Immature natural killer cell (primary cell): ENCODE results near the gene ATP1B3. TPM values are rescaled to one million over a fixed set of nuclear protein-coding genes. Genes with fewer than 3 reads are reported as not detected.
"Not testable (repeated sequence)": the region's sequence is repeated elsewhere in the genome, so short reads cannot be mapped to it uniquely, and the experiment has no call there.

Source experiments
- DNase-seq, 3 donors: peaks; one replicate each; pipeline ENCODE4 v3.0.0; 2022; ENCODE audit warnings: mixed read lengths in 1 of 3
- H3K27ac Mint-ChIP-seq, 6 donors: one replicate each; pipeline ENCODE4 v1.8.0; 2020; ENCODE audit warnings: mixed read lengths in 6 of 6, mild to moderate bottlenecking in 5 of 6, inconsistent platforms in 4 of 6, moderate library complexity in 3 of 6
- H3K27me3 Mint-ChIP-seq, 3 donors: one replicate each; pipeline ENCODE4 v1.8.0; 2020 to 2021; ENCODE audit warnings: low read depth in 3 of 3, mild to moderate bottlenecking in 3 of 3, mixed read lengths in 3 of 3, moderate library complexity in 3 of 3, inconsistent platforms in 1 of 3
- H3K36me3 Mint-ChIP-seq, 3 donors: one replicate each; pipeline ENCODE4 v1.8.0; 2020; ENCODE audit warnings: mixed read lengths in 3 of 3, inconsistent platforms in 2 of 3, mild to moderate bottlenecking in 2 of 3
- H3K4me1 Mint-ChIP-seq, 2 donors: one replicate each; pipeline ENCODE4 v1.8.0; 2020; ENCODE audit warnings: inconsistent platforms in 2 of 2, mild to moderate bottlenecking in 2 of 2, mixed read lengths in 2 of 2, moderate library complexity in 1 of 2
- H3K4me3 Mint-ChIP-seq, 5 donors: one replicate each; pipeline ENCODE4 v1.8.0; 2020; ENCODE audit warnings: mild to moderate bottlenecking in 5 of 5, mixed read lengths in 5 of 5, inconsistent platforms in 3 of 5, moderate library complexity in 3 of 5
- H3K9me3 Mint-ChIP-seq, 6 donors: one replicate each; pipeline ENCODE4 v1.8.0; 2020; ENCODE audit warnings: mild to moderate bottlenecking in 6 of 6, mixed read lengths in 6 of 6, inconsistent platforms in 4 of 6, moderate library complexity in 3 of 6
- polyA plus RNA-seq, 3 donors: library from polyadenylated mRNA; unstranded; fragments of 300-500 nt; fragmentation: Illumina TruSeq; gene quantifications; one replicate each; pipeline ENCODE4 v1.2.3, GENCODE V29; 2021

ATP1B3 gene
- polyA plus RNA-seq, 3 donors from 2014 or later, result 145 to 206 (median 167) TPM

GRCh38 chr3:141900343-141900742, 23.9 kb downstream of the ATP1B3 start:
- Mint-ChIP-seq H3K4me1 (peaks cover 1 to 6% of the 10 kb centered on the region in 2 donors), H3K27ac (no peak overlapping the region), H3K36me3 (peaks cover 6 to 17% (median 14%) of the 10 kb centered on the region in 3 donors), H3K4me3 (no peak overlapping the region), H3K9me3 (peaks cover 0 to 3% (median 0%) of the 10 kb centered on the region in 6 donors), H3K27me3 (peaks cover 0 to 8% (median 0%) of the 10 kb centered on the region in 3 donors)
- DNase-seq, result no peak

GRCh38 chr3:141901914-141902313, 25.5 kb downstream of the ATP1B3 start:
- peaks cover 0 to 8% (median 0%) of the 10 kb centered on the region in 3 donors for H3K27me3 Mint-ChIP-seq
- H3K36me3 Mint-ChIP-seq, result peaks cover 6 to 20% (median 10%) of the 10 kb centered on the region in 3 donors
- H3K9me3 Mint-ChIP-seq, result peaks cover 0 to 3% (median 0%) of the 10 kb centered on the region in 6 donors
- no peak overlapping the region for H3K4me3 Mint-ChIP-seq
- peak overlapping the region in 1 of 6 donors; percentile 70 for H3K27ac Mint-ChIP-seq
- H3K4me1 Mint-ChIP-seq, result no peaks in the 10 kb centered on the region
- DNase-seq, result no peak

- peaks cover 13 to 24% (median 23%) of the 10 kb centered on the region in 3 donors for H3K36me3 Mint-ChIP-seq
- no peaks in the 10 kb centered on the region for H3K4me1 Mint-ChIP-seq
- H3K27ac Mint-ChIP-seq, result peak overlapping the region in 1 of 6 donors; percentile 71
- no peaks in the 10 kb centered on the region for H3K9me3 Mint-ChIP-seq
- H3K4me3 Mint-ChIP-seq, result peak overlapping the region in 1 of 5 donors; percentile 43
- H3K27me3 Mint-ChIP-seq, result peaks cover 0 to 8% (median 0%) of the 10 kb centered on the region in 3 donors
- no peak for DNase-seq
Measured at GRCh38 chr3:141904203-141904602, 27.8 kb downstream of the ATP1B3 start.

GRCh38 chr3:141905129-141905528, 28.7 kb downstream of the ATP1B3 start:
- Mint-ChIP-seq H3K27ac (peak overlapping the region in 2 of 6 donors; percentile 8 to 42), H3K27me3 (peaks cover 0 to 6% (median 0%) of the 10 kb centered on the region in 3 donors), H3K4me1 (no peaks in the 10 kb centered on the region), H3K36me3 (peaks cover 18 to 28% (median 27%) of the 10 kb centered on the region in 3 donors), H3K4me3 (no peak overlapping the region), H3K9me3 (no peaks in the 10 kb centered on the region)
- DNase-seq, result no peak

GRCh38 chr3:141909408-141909807, 33.0 kb downstream of the ATP1B3 start:
- Mint-ChIP-seq H3K27ac (peak overlapping the region in 3 of 6 donors; percentile 21 to 47 (median 30)), H3K36me3 (peaks cover 22 to 32% (median 29%) of the 10 kb centered on the region in 3 donors), H3K9me3 (no peaks in the 10 kb centered on the region), H3K27me3 (peaks cover 0 to 8% (median 0%) of the 10 kb centered on the region in 3 donors), H3K4me1 (peaks cover 0 to 5% of the 10 kb centered on the region in 2 donors), H3K4me3 (no peak overlapping the region)
- no peak for DNase-seq

- H3K4me3 Mint-ChIP-seq, H3K4me1 Mint-ChIP-seq, H3K9me3 Mint-ChIP-seq, H3K27me3 Mint-ChIP-seq, DNase-seq: not testable (repeated sequence)
- Mint-ChIP-seq H3K36me3 (peaks cover 22 to 30% (median 29%) of the 10 kb centered on the region in 3 donors), H3K27ac (peak overlapping the region in 2 of 6 donors; percentile 9 to 51)
Measured at GRCh38 chr3:141909986-141910385, 33.5 kb downstream of the ATP1B3 start.

- no peaks in the 10 kb centered on the region for H3K9me3 Mint-ChIP-seq
- DNase-seq, result peak; percentile 39 to 63 (median 57)
- H3K36me3 Mint-ChIP-seq, result peaks cover 18 to 24% (median 21%) of the 10 kb centered on the region in 3 donors
- peaks cover 0 to 5% of the 10 kb centered on the region in 2 donors for H3K4me1 Mint-ChIP-seq
- no peak overlapping the region for H3K4me3 Mint-ChIP-seq
- peaks cover 0 to 8% (median 0%) of the 10 kb centered on the region in 3 donors for H3K27me3 Mint-ChIP-seq
- peak overlapping the region in 3 of 6 donors; percentile 9 to 31 (median 28) for H3K27ac Mint-ChIP-seq
Measured at GRCh38 chr3:141913150-141913811, 36.8 kb downstream of the ATP1B3 start.

- Mint-ChIP-seq H3K27me3 (peaks cover 0 to 8% (median 0%) of the 10 kb centered on the region in 3 donors), H3K9me3 (no peaks in the 10 kb centered on the region), H3K4me1 (peaks cover 0 to 5% of the 10 kb centered on the region in 2 donors), H3K4me3 (no peak overlapping the region), H3K36me3 (peaks cover 7 to 14% (median 11%) of the 10 kb centered on the region in 3 donors), H3K27ac (no peak overlapping the region)
- no peak for DNase-seq
Measured at GRCh38 chr3:141914311-141914710, 37.9 kb downstream of the ATP1B3 start.

GRCh38 chr3:141915016-141915415, 38.6 kb downstream of the ATP1B3 start:
- H3K4me3 Mint-ChIP-seq, result no peak overlapping the region
- no peaks in the 10 kb centered on the region for H3K9me3 Mint-ChIP-seq
- H3K36me3 Mint-ChIP-seq, result peaks cover 4 to 10% (median 7%) of the 10 kb centered on the region in 3 donors
- H3K4me1 Mint-ChIP-seq, result peaks cover 0 to 5% of the 10 kb centered on the region in 2 donors
- no peak overlapping the region for H3K27ac Mint-ChIP-seq
- DNase-seq, result no peak
- H3K27me3 Mint-ChIP-seq, result peaks cover 0 to 8% (median 0%) of the 10 kb centered on the region in 3 donors

GRCh38 chr3:141915766-141916165, 39.3 kb downstream of the ATP1B3 start:
- no peak overlapping the region for H3K27ac Mint-ChIP-seq
- peaks cover 0 to 5% of the 10 kb centered on the region in 2 donors for H3K4me1 Mint-ChIP-seq
- DNase-seq, result no peak
- peaks cover 0 to 5% (median 0%) of the 10 kb centered on the region in 3 donors for H3K27me3 Mint-ChIP-seq
- no peaks in the 10 kb centered on the region for H3K9me3 Mint-ChIP-seq
- peaks cover 5 to 10% (median 7%) of the 10 kb centered on the region in 3 donors for H3K36me3 Mint-ChIP-seq
- H3K4me3 Mint-ChIP-seq, result no peak overlapping the region

- Mint-ChIP-seq H3K9me3 (no peaks in the 10 kb centered on the region), H3K27me3 (peaks cover 0 to 2% (median 0%) of the 10 kb centered on the region in 3 donors), H3K27ac (peak overlapping the region in 1 of 6 donors; percentile 65), H3K36me3 (peaks cover 7 to 20% (median 16%) of the 10 kb centered on the region in 3 donors), H3K4me1 (no peaks in the 10 kb centered on the region), H3K4me3 (no peak overlapping the region)
- DNase-seq, result no peak
Measured at GRCh38 chr3:141920701-141921100, 44.3 kb downstream of the ATP1B3 start.

GRCh38 chr3:141921316-141921715, 44.9 kb downstream of the ATP1B3 start:
- H3K4me3 Mint-ChIP-seq, result no peak overlapping the region
- H3K27ac Mint-ChIP-seq, result peak overlapping the region in 3 of 6 donors; percentile 7 to 60 (median 31)
- peaks cover 7 to 23% (median 12%) of the 10 kb centered on the region in 3 donors for H3K36me3 Mint-ChIP-seq
- H3K4me1 Mint-ChIP-seq, result no peaks in the 10 kb centered on the region
- no peaks in the 10 kb centered on the region for H3K9me3 Mint-ChIP-seq
- DNase-seq, result no peak
- peaks cover 0 to 2% (median 0%) of the 10 kb centered on the region in 3 donors for H3K27me3 Mint-ChIP-seq

- H3K27me3 Mint-ChIP-seq, H3K4me3 Mint-ChIP-seq, H3K4me1 Mint-ChIP-seq, H3K9me3 Mint-ChIP-seq, DNase-seq: not testable (repeated sequence)
- Mint-ChIP-seq H3K36me3 (peaks cover 7 to 31% (median 17%) of the 10 kb centered on the region in 3 donors), H3K27ac (peak overlapping the region in 4 of 6 donors; percentile 36 to 62 (median 53))
Measured at GRCh38 chr3:141925677-141926076, 49.2 kb downstream of the ATP1B3 start.

- no peaks in the 10 kb centered on the region for H3K27me3 Mint-ChIP-seq
- DNase-seq, result no peak
- no peaks in the 10 kb centered on the region for H3K4me1 Mint-ChIP-seq
- H3K9me3 Mint-ChIP-seq, result no peaks in the 10 kb centered on the region
- no peak overlapping the region for H3K4me3 Mint-ChIP-seq
- H3K36me3 Mint-ChIP-seq, result peaks cover 7 to 28% (median 16%) of the 10 kb centered on the region in 3 donors
- no peak overlapping the region for H3K27ac Mint-ChIP-seq
Measured at GRCh38 chr3:141926929-141927328, 50.5 kb downstream of the ATP1B3 start.
